IPS DF 19.7 (cell line): ENCODE data around the gene NFYC.
"Not testable (repeated sequence)": the region's sequence is repeated elsewhere in the genome, so short reads cannot be mapped to it uniquely, and the experiment has no call there.

Source experiments
- DNase-seq: peaks from one replicate; pipeline ENCODE4 v3.0.0-alpha.2; 2013; ENCODE audit warnings: low read depth, low spot score

Gene NFYC

DNA sequence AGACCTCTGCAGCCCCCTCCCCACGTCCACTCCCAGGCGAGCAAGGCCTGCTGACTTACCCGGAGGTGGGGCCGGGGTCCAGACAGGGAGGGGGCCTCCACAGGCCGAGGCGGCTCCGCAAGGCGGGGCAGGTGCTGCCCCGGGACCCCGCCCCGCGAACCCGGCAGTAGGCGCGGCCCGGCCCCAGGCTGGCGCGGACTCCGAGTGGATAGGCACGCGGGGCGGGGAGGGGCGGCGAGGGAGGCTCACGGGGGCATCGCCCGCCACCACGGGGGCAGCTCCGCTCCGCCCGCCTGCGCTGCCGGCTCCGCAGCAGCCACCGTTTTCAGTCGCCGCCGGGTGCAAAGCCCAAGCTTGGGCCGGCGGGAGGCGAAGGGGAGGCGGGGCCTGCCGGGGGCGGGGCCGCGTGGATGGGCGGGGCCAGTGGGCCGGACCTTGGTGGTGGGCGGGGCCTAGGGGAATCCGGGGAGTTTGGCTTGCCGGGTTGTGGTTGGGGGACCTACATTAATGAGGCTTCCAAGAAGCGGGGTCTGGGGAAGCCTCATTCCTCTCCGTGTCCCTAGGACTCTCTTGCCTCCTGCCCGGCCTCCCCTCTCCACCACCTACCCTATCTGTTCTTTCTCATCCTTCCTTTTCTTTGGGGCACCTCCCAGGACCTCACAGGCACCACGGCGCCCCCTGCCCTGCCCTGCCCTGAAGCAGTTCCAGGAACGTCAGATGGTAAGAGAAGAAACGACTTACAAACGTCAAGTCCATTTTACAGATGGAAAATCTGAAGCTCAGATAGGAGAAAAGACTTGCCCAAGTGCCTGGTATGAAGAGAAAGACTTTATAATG lies 26.0 kb upstream of the NFYC start, which contains the start of gene RIMS3:
RIMS3 (minus strand) TSS at position 348 of the 837 bp plus-strand sequence. CDS start 23,757 bp downstream, outside the sequence.
- DNase-seq = no peak

DNA sequence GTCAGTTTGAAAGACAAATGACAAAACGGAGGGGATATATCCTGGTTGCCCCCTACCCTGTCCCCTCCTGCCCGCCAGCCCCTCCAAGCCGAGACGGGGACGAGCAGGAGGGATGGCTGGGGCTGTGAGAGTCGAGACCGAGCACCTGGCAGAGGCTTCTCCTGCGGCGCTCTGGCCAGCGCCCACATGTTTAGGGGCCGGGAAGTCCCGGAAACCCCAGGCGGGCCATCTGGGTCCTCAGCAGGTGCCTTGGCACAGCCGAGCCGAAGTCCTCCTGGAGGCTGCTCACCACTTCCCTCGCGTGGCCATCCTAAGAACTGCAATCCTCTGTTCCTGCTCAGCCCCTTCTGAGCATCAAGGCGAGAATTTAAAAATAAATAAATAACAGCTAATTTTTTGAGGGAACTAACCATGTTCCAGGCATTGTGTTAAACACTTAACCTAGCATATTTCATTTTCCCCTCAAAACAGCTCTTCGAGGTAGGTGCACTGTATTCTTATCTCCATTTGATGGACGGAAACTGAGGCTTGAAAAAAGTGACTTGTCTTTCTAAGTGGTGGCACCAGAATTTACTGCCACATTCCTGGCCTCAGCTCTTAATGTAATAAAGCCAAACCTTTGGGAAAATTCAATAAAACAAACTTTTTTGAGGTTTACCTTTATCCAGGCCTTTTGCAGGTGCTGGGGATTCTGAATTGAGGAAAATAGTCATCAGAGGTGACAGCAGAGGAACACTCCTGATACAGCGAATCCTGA lies 22.6 kb upstream of the NFYC start:
- DNase-seq = no peak

- DNase-seq = no peak
These were observed 18.1 kb upstream of the NFYC start for GRCh38 chr1:40673452-40673851.

GRCh38 chr1:40676501-40676900 lies 15.0 kb upstream of the NFYC start:
- no peak for DNase-seq

DNA sequence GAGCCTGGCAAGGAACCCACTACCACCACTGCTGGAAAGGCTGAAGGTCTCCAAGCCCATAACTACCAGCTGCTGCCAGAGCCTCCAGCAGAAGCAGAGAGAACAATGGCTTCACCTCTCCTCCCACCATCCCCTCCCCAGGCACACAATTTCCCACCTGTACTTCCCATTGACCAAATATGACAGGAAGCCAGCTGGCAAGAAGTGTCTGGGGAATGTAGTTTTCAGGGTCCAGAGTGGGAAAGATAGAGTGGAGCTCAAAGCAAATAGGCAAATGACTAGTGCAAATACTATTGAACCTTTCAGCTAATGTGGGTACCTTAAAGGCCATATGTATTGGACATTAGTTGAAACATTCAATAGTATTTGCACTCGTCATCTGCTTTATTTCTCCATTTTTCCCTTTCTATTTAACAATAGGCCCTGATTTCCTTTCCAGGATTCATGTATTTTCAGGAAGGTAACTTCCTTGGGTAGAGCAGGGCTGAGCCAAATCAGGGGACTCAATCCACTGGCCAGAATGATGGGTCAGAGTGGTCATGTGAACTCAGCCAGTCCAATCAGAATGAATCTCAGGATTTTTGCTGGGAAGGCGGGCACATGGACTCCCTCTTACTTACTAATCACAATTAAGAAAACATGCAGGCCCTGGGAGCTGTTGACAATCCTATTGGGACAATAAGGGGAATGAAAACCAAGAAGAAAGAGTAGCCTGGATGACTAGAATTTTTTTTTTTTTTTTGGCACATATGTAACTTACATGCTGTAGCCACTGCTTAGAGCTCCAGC lies 12.1 kb upstream of the NFYC start:
- DNase-seq = no peak

DNA sequence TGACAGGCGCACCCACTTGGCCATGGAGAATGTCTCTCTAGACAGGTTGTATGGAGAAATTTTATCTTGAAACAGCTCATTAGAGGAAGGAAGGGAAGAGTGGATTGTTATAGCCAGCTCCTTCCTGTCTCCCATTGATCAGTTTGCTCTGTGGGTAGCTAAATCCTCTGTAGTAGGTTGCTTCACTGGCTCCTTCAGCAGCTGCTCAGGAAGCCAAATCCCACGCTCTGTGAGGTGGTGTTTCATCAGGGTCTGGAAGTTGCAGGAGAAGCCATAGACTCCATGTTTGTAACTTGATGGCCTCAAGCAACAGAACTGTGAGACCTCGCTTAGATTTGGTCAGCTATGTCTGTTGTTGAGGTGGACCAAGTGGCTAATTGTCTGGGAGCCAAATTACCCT lies 6.8 kb upstream of the NFYC start:
- DNase-seq = no peak

- no peak for DNase-seq
These were observed 4.4 kb upstream of the NFYC start for GRCh38 chr1:40687059-40687458.

DNA sequence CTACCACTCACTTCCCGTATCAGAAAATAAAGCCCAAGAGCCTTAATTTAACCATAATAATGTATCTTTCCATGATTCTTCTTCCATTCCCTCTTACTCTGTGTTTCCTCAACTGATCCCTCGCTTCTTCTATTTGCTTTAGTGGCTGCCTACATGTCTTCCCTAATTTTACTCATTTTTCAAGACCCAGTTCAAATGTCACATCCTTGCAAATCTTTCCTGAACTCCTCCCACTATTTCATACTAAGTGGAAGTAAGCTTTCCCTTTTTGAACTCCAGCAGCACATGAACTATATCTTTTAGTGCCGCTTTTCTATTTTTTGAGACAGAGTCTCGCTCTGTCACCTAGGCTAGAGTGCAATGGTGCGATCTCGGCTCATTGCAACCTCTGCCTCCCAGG lies 3.8 kb upstream of the NFYC start:
- DNase-seq = no peak

DNA sequence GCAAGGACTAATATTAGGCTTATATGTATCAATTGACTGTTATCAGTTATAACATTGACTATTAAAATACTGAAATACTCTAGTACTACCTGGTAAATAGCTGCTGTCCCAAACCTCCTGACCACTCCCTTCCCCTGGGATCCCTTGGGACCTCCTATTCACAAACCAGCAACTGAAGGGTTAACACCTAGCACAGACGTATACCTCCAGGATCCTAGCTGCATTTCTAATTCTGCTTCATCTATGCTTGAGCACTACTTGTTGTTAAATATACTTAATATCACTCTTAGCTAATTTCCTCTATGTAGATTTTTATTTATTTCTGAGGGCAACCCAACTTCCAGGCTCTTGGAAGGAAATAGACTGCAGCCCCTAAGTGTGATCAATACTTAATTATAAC lies 1.8 kb upstream of the NFYC start:
- no peak for DNase-seq

GRCh38 chr1:40690771-40691537 lies 550 bp upstream of the NFYC start:
- DNase-seq = no peak

DNA sequence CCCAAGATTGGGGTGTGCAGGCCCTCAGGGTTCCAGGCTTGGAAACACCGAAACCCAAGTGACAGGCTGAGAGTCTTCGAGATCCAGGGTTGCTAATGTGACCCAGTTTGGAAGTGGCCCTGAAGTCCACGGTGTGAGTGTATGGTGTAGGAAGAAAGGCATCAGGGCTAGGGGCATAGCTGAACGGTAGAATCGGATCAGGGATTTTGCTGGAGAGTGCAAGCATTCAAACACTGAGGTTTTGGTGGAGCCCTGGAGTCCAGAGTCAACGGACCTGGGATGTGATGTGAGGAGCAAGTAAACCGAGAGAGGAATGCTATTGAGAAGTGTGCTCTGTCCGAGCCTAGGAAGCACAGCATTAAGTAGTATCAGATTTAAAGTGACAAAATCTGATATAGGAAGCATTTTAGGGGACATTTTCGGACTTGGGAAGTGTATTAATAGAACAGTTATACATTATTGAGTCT lies 958 bp downstream of the NFYC start:
- no peak for DNase-seq

DNA sequence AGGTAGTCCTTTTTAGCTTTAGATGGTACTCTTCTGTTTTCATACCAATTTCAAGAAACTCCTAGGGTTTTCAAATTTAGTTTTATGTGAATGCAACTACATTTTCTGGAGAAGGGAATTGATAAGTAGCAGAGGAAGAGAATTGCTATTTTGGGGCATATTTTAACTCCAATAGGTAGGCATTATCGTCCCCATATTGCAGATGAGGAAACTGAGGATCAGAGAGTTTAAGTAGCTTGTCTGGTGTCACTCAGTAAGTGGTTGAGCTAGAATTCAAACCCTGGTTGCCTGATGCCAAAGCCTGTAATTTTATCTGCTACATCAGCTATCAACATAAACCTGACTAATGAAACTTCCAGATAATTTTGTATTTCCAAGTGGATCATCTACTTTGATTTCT lies 1.9 kb downstream of the NFYC start:
- no peak for DNase-seq

GRCh38 chr1:40694353-40694874 lies 2.9 kb downstream of the NFYC start:
- no peak for DNase-seq

DNA sequence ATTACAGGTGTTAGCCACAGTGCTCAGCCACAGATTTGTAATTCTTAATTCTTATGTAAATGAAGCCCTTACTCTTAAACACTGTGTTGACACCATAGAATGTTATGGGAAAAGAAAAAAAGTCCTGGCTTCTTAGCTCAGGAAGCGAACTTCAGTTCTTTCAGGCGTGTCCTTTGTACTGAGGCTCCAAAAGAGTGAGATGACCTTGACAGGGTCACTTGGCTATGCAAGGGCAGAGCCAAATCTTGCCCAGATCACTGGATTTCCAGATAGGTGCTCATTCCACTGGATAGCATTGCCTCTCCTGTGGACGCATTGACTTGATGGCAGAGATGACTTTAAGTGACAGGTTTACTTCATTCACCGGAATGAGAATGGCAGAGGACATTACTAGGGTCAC lies 4.8 kb downstream of the NFYC start:
- DNase-seq = no peak

DNA sequence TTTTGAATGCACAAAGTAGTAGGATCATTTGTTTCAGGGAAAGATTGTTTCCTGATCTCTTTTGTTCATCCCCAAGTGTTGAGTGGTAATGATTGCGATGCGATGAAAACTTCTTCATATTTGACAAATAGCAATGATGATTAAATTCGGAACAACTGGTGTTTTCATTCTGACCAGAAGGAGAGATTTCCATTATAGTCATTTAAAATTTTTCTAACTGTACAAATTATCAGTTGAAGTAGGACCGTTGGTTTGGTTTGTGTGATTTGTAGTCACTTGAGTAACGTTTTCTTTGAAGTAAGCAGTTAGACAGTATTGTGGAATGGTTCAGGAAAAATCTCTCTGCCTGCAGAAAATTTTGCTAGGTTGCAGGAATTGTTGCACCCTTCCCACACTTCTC lies 5.9 kb downstream of the NFYC start:
- DNase-seq = no peak

GRCh38 chr1:40699787-40700186 lies 8.3 kb downstream of the NFYC start:
- DNase-seq = no peak

- DNase-seq = no peak
These were observed 10.2 kb downstream of the NFYC start for GRCh38 chr1:40701684-40702083.

GRCh38 chr1:40702810-40703209 lies 11.3 kb downstream of the NFYC start:
- DNase-seq = not testable (repeated sequence)

- no peak for DNase-seq
These were observed 11.8 kb downstream of the NFYC start for GRCh38 chr1:40703316-40703715.

DNA sequence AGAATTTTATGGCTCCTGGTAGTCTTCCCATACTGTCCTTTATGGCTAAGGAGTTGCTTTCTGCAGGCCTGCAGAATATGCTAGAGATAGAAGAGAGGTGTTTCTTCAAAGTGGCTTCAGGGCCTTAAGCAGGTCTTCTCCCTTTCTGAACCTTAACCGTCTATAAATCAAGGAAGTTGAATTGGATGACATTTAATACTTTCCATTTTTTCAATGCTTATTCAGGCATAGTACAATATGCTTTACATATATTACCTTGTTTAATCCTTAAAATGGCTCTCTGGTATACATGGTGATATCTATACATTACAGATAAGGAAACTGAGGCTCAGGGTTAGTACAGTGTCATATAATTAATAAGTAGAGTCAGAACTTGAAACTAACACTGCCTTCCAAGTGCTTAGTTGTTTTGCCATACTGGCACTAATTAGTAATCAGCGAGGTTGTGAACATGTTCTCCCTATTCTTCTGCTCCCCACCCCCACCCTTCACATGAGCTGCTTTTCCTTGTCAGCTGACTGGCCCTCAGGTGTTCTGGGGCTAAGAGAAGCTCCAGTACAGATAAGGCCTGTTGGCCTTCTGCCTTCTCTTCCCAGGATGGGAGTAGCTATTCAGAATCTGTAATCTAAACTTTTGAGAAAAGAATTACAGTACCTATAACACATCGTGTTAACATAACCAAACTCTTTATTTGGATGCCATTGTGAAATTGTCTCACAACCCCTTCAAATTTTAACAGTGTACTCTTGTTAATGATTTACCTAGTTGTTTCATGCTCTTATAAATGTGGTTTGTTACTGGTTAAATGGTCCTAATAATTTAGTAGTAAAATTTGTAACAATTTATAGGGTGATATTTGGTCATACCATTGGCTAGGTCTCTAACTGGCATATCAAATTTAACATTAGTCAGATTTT lies 13.6 kb downstream of the NFYC start:
- no peak for DNase-seq
